HG03095 (cell line): ENCODE results near the gene KANTR.

ENCODE experiments used
- ATAC-seq: cut with Tn5 transposase; IDR thresholded peaks from one replicate; pipeline ENCODE4 v1.9.1; 2021; ENCODE audit warnings: moderate library complexity; ENCODE audit not compliant: unreplicated experiment

Gene KANTR

GRCh38 chrX:53093748-53094581 is at the start of gene KANTR:
TSS of gene KANTR (plus strand) at chrX:53094142. CDS start at chrX:53124273, 30,131 bp downstream.
- ATAC-seq, result peak; percentile 74

- no peak for ATAC-seq
Measured at GRCh38 chrX:53044995-53045394, 48.9 kb upstream of the KANTR start.

- ATAC-seq, result no peak
Measured at GRCh38 chrX:53047228-53047627, 46.7 kb upstream of the KANTR start.

- ATAC-seq, result no peak
Measured at GRCh38 chrX:53048169-53049126, 45.5 kb upstream of the KANTR start, which contains the start of gene GPR173. TSS of gene GPR173 (plus strand) at chrX:53048789. CDS start at chrX:53076622, 27,833 bp downstream.

GRCh38 chrX:53049127-53049517 is 44.8 kb upstream of the KANTR start:
- ATAC-seq, result no peak

- ATAC-seq, result no peak
Measured at GRCh38 chrX:53050841-53051240, 43.1 kb upstream of the KANTR start.

GRCh38 chrX:53055244-53055849 is 38.6 kb upstream of the KANTR start:
- ATAC-seq, result no peak

- ATAC-seq, result no peak
Measured at GRCh38 chrX:53056292-53056691, 37.6 kb upstream of the KANTR start.

GRCh38 chrX:53065104-53065503 is 28.8 kb upstream of the KANTR start:
- no peak for ATAC-seq

- ATAC-seq, result no peak
Measured at GRCh38 chrX:53071064-53071463, 22.9 kb upstream of the KANTR start.

GRCh38 chrX:53071604-53072417 is 22.1 kb upstream of the KANTR start:
- peak; percentile 82 for ATAC-seq

GRCh38 chrX:53072418-53073114 is 21.4 kb upstream of the KANTR start:
- ATAC-seq, result no peak

GRCh38 chrX:53073115-53073586 is 20.8 kb upstream of the KANTR start:
- no peak for ATAC-seq

- ATAC-seq, result no peak
Measured at GRCh38 chrX:53075011-53075410, 18.9 kb upstream of the KANTR start.

GRCh38 chrX:53076671-53077070 is 17.3 kb upstream of the KANTR start:
- ATAC-seq, result no peak

- no peak for ATAC-seq
Measured at GRCh38 chrX:53077207-53078197, 16.4 kb upstream of the KANTR start.

- ATAC-seq, result no peak
Measured at GRCh38 chrX:53078943-53079342, 15.0 kb upstream of the KANTR start.
